ENCODE measurements around the gene PPM1D. TPM values are rescaled to one million over a fixed set of nuclear protein-coding genes. Genes with fewer than 3 reads are reported as not detected.
"Not testable (repeated sequence)": the region's sequence is repeated elsewhere in the genome, so short reads cannot be mapped to it uniquely, and the experiment has no call there.

Gene PPM1D
- total and polyA plus RNA-seq, 4 donors, result 13.4 to 15.8 (median 15.0) TPM

- H3K4me1 ChIP-seq (ENCODE audit: control insufficient read depth, insufficient read depth, low read length), result no peaks in the 10 kb centered on the region
- no CpG with 5 or more reads among the region's 2 CpGs for WGBS (ENCODE audit: insufficient coverage)
- peaks cover 11% of the 10 kb centered on the region for H3K36me3 ChIP-seq (ENCODE audit: control insufficient read depth, insufficient read depth, low read length)
- H3K27me3 ChIP-seq (ENCODE audit: control insufficient read depth, insufficient read depth, low read length), result no peaks in the 10 kb centered on the region
- no peaks in the 10 kb centered on the region for H3K9me3 ChIP-seq (ENCODE audit: control insufficient read depth, insufficient read depth, low read length)
- DNase-seq (ENCODE audit: low read depth in 4 of 6, low spot score in 6 of 6), result no peak
- H3K4me3 ChIP-seq (ENCODE audit: low read depth, low read length), result no peak overlapping the region
- H3K27ac ChIP-seq (ENCODE audit: low read depth, low read length), result no peak overlapping the region
Measured at GRCh38 chr17:60652454-60653247, 52.7 kb downstream of the PPM1D start.

GRCh38 chr17:60653569-60653968, 53.6 kb downstream of the PPM1D start:
- H3K4me1 ChIP-seq (ENCODE audit: control insufficient read depth, insufficient read depth, low read length), result no peaks in the 10 kb centered on the region
- no CpG with 5 or more reads among the region's 1 CpG for WGBS (ENCODE audit: insufficient coverage)
- H3K4me3 ChIP-seq (ENCODE audit: low read depth, low read length), result no peak overlapping the region
- H3K9me3 ChIP-seq (ENCODE audit: control insufficient read depth, insufficient read depth, low read length), result no peaks in the 10 kb centered on the region
- peaks cover 9% of the 10 kb centered on the region for H3K36me3 ChIP-seq (ENCODE audit: control insufficient read depth, insufficient read depth, low read length)
- no peaks in the 10 kb centered on the region for H3K27me3 ChIP-seq (ENCODE audit: control insufficient read depth, insufficient read depth, low read length)
- DNase-seq (ENCODE audit: low read depth in 4 of 6, low spot score in 6 of 6), result no peak
- no peak overlapping the region for H3K27ac ChIP-seq (ENCODE audit: low read depth, low read length)

- H3K4me1 ChIP-seq (ENCODE audit: control insufficient read depth, insufficient read depth, low read length), result no peaks in the 10 kb centered on the region
- WGBS (ENCODE audit: insufficient coverage), result 100% methylated on average over 2 of the region's 5 CpGs
- peaks cover 3% of the 10 kb centered on the region for H3K36me3 ChIP-seq (ENCODE audit: control insufficient read depth, insufficient read depth, low read length)
- no peak overlapping the region for H3K27ac ChIP-seq (ENCODE audit: low read depth, low read length)
- H3K27me3 ChIP-seq (ENCODE audit: control insufficient read depth, insufficient read depth, low read length), result no peaks in the 10 kb centered on the region
- no peaks in the 10 kb centered on the region for H3K9me3 ChIP-seq (ENCODE audit: control insufficient read depth, insufficient read depth, low read length)
- no peak for DNase-seq (ENCODE audit: low read depth in 4 of 6, low spot score in 6 of 6)
- no peak overlapping the region for H3K4me3 ChIP-seq (ENCODE audit: low read depth, low read length)
Measured at GRCh38 chr17:60656499-60656898, 56.5 kb downstream of the PPM1D start.

GRCh38 chr17:60659156-60659555, 59.2 kb downstream of the PPM1D start:
- no peaks in the 10 kb centered on the region for H3K4me1 ChIP-seq (ENCODE audit: control insufficient read depth, insufficient read depth, low read length)
- H3K4me3 ChIP-seq (ENCODE audit: low read depth, low read length), result no peak overlapping the region
- no CpG with 5 or more reads among the region's 1 CpG for WGBS (ENCODE audit: insufficient coverage)
- H3K27me3 ChIP-seq (ENCODE audit: control insufficient read depth, insufficient read depth, low read length), result no peaks in the 10 kb centered on the region
- no peak overlapping the region for H3K27ac ChIP-seq (ENCODE audit: low read depth, low read length)
- peaks cover 3% of the 10 kb centered on the region for H3K36me3 ChIP-seq (ENCODE audit: control insufficient read depth, insufficient read depth, low read length)
- H3K9me3 ChIP-seq (ENCODE audit: control insufficient read depth, insufficient read depth, low read length), result no peaks in the 10 kb centered on the region
- DNase-seq (ENCODE audit: low read depth in 4 of 6, low spot score in 6 of 6), result no peak

DNA sequence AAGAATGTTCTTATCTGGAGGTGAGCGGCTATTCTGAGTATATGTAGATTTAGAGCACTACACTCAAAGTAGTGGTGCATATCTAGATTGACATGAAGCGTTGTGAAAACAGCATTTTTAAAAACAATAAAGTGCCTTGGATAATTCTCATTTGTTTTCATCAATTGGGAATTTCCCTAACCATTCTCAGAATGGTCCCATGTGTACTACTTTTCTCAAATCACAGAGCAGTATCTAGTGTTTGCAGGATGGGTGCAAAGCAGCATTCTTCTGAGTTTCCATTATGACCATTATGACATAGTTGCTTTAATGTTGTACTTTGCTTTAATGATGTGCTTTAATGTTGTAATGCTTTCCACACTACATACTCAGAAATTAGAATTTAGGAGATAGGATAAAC, 61.5 kb downstream of the PPM1D start:
- no peaks in the 10 kb centered on the region for H3K4me1 ChIP-seq (ENCODE audit: control insufficient read depth, insufficient read depth, low read length)
- no peak overlapping the region for H3K4me3 ChIP-seq (ENCODE audit: low read depth, low read length)
- no peaks in the 10 kb centered on the region for H3K27me3 ChIP-seq (ENCODE audit: control insufficient read depth, insufficient read depth, low read length)
- no peak for DNase-seq (ENCODE audit: low read depth in 4 of 6, low spot score in 6 of 6)
- no peak overlapping the region for H3K27ac ChIP-seq (ENCODE audit: low read depth, low read length)
- H3K36me3 ChIP-seq (ENCODE audit: control insufficient read depth, insufficient read depth, low read length), result peaks cover 3% of the 10 kb centered on the region
- no CpG with 5 or more reads among the region's 2 CpGs for WGBS (ENCODE audit: insufficient coverage)
- no peaks in the 10 kb centered on the region for H3K9me3 ChIP-seq (ENCODE audit: control insufficient read depth, insufficient read depth, low read length)

GRCh38 chr17:60664022-60664421, 64.0 kb downstream of the PPM1D start:
- no peak overlapping the region for H3K27ac ChIP-seq (ENCODE audit: low read depth, low read length)
- H3K36me3 ChIP-seq (ENCODE audit: control insufficient read depth, insufficient read depth, low read length), result no peaks in the 10 kb centered on the region
- H3K9me3 ChIP-seq (ENCODE audit: control insufficient read depth, insufficient read depth, low read length), result no peaks in the 10 kb centered on the region
- H3K4me1 ChIP-seq (ENCODE audit: control insufficient read depth, insufficient read depth, low read length), result no peaks in the 10 kb centered on the region
- no peak overlapping the region for H3K4me3 ChIP-seq (ENCODE audit: low read depth, low read length)
- no peak for DNase-seq (ENCODE audit: low read depth in 4 of 6, low spot score in 6 of 6)
- no CpG with 5 or more reads among the region's 1 CpG for WGBS (ENCODE audit: insufficient coverage)
- no peaks in the 10 kb centered on the region for H3K27me3 ChIP-seq (ENCODE audit: control insufficient read depth, insufficient read depth, low read length)

DNA sequence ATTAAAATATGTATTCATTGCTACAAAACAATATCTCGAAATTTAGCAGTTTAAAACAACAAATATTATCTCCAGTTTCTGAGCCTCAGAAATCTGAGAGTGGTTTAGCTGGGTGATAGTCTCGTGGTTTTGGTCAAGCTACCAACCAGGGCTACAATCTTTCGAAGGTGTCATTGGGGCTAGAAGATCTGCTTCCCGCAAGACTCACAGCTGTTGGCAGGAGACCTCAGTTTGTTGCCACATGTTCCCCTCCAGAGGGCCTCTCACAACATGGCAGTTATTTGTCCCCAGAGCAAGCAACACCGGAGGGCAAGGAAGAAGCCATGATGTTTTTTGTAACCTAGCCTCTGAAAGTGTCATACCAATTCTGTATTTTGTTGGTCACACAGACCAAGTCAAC, 65.6 kb downstream of the PPM1D start:
- Histone ChIP-seq H3K27ac (ENCODE audit: low read depth, low read length) (no peak overlapping the region), H3K27me3 (ENCODE audit: control insufficient read depth, insufficient read depth, low read length) (no peaks in the 10 kb centered on the region), H3K4me1 (ENCODE audit: control insufficient read depth, insufficient read depth, low read length) (no peaks in the 10 kb centered on the region), H3K4me3 (ENCODE audit: low read depth, low read length) (no peak overlapping the region), H3K36me3 (ENCODE audit: control insufficient read depth, insufficient read depth, low read length) (no peaks in the 10 kb centered on the region), H3K9me3 (ENCODE audit: control insufficient read depth, insufficient read depth, low read length) (no peaks in the 10 kb centered on the region)
- WGBS (ENCODE audit: insufficient coverage), result 100% methylated on average over 2 of the region's 5 CpGs
- DNase-seq (ENCODE audit: low read depth in 4 of 6, low spot score in 6 of 6), result no peak

GRCh38 chr17:60668741-60669140, 68.7 kb downstream of the PPM1D start:
- WGBS (ENCODE audit: insufficient coverage), result 93% methylated on average over 4 of the region's 7 CpGs
- H3K4me3 ChIP-seq (ENCODE audit: low read depth, low read length), result not testable (repeated sequence)

GRCh38 chr17:60671482-60671881, 71.5 kb downstream of the PPM1D start:
- DNase-seq (ENCODE audit: low read depth in 4 of 6, low spot score in 6 of 6), result no peak
- no peaks in the 10 kb centered on the region for H3K27me3 ChIP-seq (ENCODE audit: control insufficient read depth, insufficient read depth, low read length)
- no CpG with 5 or more reads among the region's 2 CpGs for WGBS (ENCODE audit: insufficient coverage)
- no peak overlapping the region for H3K27ac ChIP-seq (ENCODE audit: low read depth, low read length)
- peaks cover 2% of the 10 kb centered on the region for H3K4me1 ChIP-seq (ENCODE audit: control insufficient read depth, insufficient read depth, low read length)
- H3K4me3 ChIP-seq (ENCODE audit: low read depth, low read length), result no peak overlapping the region
- no peaks in the 10 kb centered on the region for H3K9me3 ChIP-seq (ENCODE audit: control insufficient read depth, insufficient read depth, low read length)
- no peaks in the 10 kb centered on the region for H3K36me3 ChIP-seq (ENCODE audit: control insufficient read depth, insufficient read depth, low read length)

More at GRCh38 chr17:60668741-60669140, 68.7 kb downstream of the PPM1D start:
- not testable (repeated sequence) for H3K9me3 ChIP-seq (ENCODE audit: control insufficient read depth, insufficient read depth, low read length); H3K27ac ChIP-seq (ENCODE audit: low read depth, low read length); H3K27me3 ChIP-seq (ENCODE audit: control insufficient read depth, insufficient read depth, low read length); H3K4me1 ChIP-seq (ENCODE audit: control insufficient read depth, insufficient read depth, low read length); H3K36me3 ChIP-seq (ENCODE audit: control insufficient read depth, insufficient read depth, low read length); DNase-seq (ENCODE audit: low read depth in 4 of 6, low spot score in 6 of 6)

DNA sequence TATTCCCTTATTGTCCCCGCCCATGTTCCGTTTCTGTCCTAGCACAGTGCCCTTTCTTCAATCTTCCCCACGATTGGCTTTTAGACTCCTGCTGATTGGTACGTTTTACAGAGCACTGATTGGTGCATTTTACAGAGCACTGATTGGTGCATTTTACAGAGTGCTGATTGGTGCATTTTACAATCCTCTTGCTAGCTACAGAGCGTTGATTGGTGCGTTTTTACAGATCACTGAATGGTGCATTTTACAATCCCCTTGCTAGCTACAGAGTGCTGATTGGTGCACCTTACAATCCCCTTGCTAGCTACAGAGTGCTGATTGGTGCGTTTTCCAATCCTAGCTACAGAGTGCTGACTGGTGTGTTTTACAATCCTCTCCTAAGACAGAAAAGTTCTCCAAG, 74.6 kb downstream of the PPM1D start:
- H3K27ac ChIP-seq (ENCODE audit: low read depth, low read length); DNase-seq (ENCODE audit: low read depth in 4 of 6, low spot score in 6 of 6); H3K27me3 ChIP-seq (ENCODE audit: control insufficient read depth, insufficient read depth, low read length); H3K9me3 ChIP-seq (ENCODE audit: control insufficient read depth, insufficient read depth, low read length); H3K4me3 ChIP-seq (ENCODE audit: low read depth, low read length); H3K36me3 ChIP-seq (ENCODE audit: control insufficient read depth, insufficient read depth, low read length): not testable (repeated sequence)
- peaks cover 11% of the 10 kb centered on the region for H3K4me1 ChIP-seq (ENCODE audit: control insufficient read depth, insufficient read depth, low read length)
- WGBS (ENCODE audit: insufficient coverage), result 91% methylated on average over 6 of the region's 7 CpGs
